Fibroblast of gingiva (primary cell): ENCODE measurements around the gene PAM.
"Not testable (repeated sequence)": the region's sequence is repeated elsewhere in the genome, so short reads cannot be mapped to it uniquely, and the experiment has no call there.

Source experiments
- DNase-seq: peaks from one replicate; pipeline ENCODE4 v3.0.0-alpha.2; 2011; ENCODE audit warnings: low read depth

PAM gene

GRCh38 chr5:103060424-103060954 lies 305.4 kb downstream of the PAM start:
- no peak for DNase-seq

DNA sequence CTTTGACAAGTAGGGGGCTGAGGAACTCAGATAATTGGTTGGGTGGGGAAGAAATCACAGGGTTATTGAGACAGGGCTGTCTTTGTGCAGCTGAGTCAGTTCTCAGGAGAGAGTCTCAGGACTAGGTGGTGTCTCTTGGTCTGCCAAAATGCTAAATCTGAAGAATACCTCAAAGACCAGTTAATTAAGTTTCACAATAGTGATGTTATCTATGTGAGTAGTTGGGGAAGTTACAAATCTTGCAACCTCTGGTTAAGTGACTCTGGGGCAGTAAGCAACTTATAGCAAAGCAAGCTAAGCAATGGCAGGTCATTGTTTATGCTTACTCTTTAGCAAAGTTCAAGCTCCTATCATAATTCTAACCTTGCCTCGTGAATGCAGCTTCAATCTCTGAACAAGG lies 311.2 kb downstream of the PAM start:
- no peak for DNase-seq

DNA sequence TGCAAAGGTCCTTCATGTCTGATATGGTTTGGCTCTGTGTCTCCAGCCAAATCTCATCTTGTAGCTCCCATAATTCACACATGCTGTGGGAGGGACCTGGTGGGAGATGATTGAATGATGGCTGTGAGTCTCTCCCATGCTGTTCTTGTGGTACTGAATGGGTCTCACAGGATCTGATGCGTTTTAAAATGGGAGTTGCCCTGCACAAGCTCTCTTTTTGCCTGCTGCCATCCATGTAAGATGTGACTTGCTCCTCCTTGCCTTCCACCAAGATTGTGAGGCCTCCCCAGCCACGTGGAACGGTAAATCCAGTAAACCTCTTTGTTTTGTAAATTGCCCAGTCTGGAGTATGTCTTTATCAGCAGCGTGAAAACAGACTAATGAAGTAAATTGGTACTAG lies 318.4 kb downstream of the PAM start:
- not testable (repeated sequence) for DNase-seq

GRCh38 chr5:103075442-103075841 lies 320.3 kb downstream of the PAM start:
- no peak for DNase-seq
